GM10847 (cell line): ENCODE measurements around the gene SPTBN2.

Source experiments
- POLR2A ChIP-seq: IDR thresholded peaks from 2 replicates; pipeline ENCODE4 v1.6.1; 2011; ENCODE audit not compliant: insufficient read length; ENCODE audit errors: extremely low read depth

The SPTBN2 gene

GRCh38 chr11:66715346-66716085 is 13.5 kb downstream of the SPTBN2 start:
- no peak for TF ChIP-seq POLR2A

DNA sequence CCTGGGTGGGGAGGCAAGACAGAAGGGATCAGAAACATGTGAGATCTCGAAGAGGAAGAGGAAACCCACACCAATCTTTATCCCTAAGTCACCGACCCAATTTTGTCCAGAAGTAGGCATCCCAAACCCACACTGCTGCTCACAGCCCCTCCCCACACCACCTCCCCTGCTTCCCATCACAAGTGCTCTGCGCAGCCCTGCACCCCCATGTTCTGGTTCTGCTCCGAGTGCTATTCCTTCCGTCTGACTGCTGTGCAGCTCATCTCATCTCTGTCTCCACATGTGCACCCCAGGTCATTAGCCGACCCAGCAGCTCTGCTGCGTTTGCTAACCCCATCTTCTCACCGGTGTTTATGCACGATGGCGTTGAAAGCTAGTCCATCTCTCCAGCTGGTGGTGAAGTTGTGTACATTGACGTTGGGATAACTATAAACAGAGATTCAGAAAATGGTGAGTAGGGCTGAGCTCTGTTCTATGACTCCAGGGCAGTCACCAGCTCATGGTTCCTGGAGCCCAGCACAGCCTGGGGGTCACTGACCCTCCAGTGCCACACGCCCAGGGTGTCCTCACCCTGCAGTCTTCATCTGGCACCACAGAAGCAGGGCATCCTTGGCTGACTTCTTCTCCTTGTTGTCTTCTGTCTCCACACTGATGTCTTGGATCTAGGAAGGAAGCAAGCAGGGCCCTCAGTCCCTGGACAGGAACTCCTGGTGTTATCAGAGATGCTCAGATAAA is 15.1 kb downstream of the SPTBN2 start:
- no peak for TF ChIP-seq POLR2A

- no peak for TF ChIP-seq POLR2A
Measured at GRCh38 chr11:66710384-66710930, 18.6 kb downstream of the SPTBN2 start.

DNA sequence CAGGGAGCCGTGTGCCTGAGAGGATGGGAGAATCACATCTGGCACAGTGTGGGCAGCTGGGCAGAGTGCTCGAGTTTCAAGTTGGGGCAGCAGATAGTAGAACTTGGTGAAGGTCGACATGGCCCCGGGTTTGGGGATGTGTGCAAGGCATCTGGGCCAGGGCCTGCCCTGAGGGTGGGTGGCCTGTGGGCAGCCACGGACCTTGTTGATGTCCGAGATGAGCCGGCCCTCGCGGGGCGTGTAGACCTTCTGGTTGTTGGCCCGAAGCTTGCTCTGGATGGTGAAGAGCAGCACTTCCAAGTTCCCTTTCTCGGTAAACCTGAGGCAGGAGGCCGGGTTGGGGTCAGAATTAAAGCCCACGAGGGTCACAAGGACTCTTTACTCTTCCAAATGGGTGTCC is 20.3 kb downstream of the SPTBN2 start:
- no peak for TF ChIP-seq POLR2A

GRCh38 chr11:66708094-66708493 is 20.9 kb downstream of the SPTBN2 start:
- no peak for TF ChIP-seq POLR2A

DNA sequence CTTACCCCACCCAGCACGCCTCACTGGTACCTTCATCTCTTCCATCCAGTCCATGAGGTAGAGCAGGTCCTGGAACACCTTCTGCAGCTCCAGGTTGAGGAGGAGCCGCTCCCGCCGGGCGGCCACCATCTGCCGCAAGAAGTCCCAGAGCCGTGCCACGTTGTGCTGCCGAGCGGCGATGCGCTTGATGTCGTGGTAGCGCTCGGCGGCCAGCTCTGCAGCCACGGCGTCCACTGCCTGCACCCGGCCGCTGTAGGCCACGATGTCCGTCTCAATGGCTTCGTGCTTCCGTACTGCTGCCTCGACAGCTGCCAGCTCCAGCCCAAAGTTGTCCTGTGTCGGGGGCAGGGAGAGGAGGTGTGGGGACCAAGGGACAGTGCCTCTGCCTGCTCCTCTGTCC is 21.5 kb downstream of the SPTBN2 start:
- no peak for TF ChIP-seq POLR2A

- TF ChIP-seq POLR2A: no peak
Measured at GRCh38 chr11:66706989-66707388, 22.0 kb downstream of the SPTBN2 start.

DNA sequence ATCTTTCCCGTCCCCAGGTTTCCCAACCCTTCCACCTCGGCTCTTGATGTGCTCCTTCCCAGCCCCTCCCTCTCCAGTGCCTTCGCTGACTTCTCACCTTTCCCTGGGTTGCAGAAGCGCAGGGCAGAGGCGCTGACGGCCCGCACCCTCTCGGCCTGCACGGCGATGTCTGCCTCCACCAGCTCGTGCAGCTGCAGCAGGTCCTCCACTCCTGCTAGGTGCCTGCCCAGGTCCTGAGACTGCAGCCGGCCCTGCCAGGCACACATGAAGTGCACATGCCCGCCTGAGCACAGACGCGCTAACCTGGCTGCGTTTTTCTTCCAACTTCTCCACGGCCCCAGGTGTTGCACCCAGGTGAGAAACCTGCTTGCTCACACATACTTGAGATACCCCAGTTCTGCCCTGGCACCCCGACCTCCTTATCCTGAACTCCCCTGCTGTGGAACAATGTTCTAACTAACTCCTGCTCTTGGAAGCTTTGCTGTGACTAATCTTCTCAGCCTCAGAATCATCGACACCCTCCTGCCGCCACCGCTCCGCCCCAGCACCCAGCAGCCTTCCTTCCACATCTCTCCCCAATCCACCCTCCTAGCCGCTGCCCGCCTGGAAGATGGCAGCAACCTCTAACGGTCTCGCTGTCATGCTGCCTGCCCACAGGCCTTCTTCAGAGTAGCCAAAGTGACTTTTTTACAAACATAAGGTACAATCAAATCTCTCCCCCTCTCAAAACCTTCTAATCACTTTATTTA is 23.3 kb downstream of the SPTBN2 start:
- no peak for TF ChIP-seq POLR2A

DNA sequence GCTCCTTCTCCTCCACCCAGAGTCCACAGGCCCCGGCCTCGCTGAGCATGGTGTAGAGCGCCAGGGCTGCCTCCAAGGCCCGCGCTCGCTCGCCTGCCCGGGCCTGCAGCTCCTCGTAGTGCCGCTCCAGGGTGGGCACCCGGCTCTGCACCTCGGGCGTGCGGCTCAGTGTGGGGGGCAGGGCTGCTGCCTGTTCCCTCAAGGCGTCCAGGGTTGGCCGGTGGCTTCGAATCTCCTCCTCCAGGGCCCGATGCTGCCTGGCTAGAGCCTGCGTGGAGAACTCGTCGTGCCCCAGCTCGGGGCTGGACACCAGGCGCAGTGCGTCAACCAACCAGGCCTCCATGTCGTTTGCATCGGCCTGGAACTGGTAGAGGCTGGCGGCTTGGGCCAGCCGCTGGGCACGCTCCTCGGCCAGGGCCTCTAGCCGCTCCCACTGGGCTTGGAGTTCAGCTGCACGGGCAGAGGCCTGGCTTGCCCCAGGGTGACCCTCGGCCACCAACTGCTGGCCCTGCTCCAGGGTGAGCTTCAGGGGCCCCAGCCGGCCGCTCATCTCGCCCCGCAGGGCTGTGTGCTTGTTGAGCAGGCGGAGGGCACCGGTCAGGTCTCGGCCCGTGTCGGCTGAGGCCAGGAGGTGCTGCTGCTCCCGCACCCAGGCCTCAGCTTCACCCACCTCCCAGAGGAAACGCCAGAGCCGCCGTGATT is 24.2 kb downstream of the SPTBN2 start:
- TF ChIP-seq POLR2A: no peak

- TF ChIP-seq POLR2A: no peak
Measured at GRCh38 chr11:66701432-66702240, 27.4 kb downstream of the SPTBN2 start.

GRCh38 chr11:66700742-66701141 is 28.3 kb downstream of the SPTBN2 start:
- TF ChIP-seq POLR2A: no peak

DNA sequence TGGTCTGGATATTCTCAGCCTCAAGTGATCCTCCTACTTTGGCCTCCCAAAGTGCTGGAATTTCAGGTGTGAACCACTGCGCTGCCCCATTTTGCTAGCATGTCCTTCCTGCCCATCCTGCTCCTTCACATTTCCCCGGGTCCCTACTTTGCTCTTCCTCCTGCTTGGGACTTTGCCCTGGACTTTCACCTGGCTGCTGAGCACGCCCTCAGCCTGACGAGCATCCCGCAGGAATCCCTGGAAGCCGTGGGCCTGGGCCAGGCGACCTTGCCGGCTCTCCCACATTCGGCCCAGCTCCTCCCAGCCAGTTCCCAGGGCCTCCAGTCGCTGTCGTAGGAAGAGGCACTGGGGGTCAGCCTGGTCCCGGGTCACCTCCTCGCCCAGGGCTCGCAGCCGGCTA is 28.7 kb downstream of the SPTBN2 start:
- TF ChIP-seq POLR2A: no peak

GRCh38 chr11:66698491-66698890 is 30.5 kb downstream of the SPTBN2 start:
- TF ChIP-seq POLR2A: no peak

GRCh38 chr11:66697988-66698387 is 31.0 kb downstream of the SPTBN2 start:
- TF ChIP-seq POLR2A: no peak

DNA sequence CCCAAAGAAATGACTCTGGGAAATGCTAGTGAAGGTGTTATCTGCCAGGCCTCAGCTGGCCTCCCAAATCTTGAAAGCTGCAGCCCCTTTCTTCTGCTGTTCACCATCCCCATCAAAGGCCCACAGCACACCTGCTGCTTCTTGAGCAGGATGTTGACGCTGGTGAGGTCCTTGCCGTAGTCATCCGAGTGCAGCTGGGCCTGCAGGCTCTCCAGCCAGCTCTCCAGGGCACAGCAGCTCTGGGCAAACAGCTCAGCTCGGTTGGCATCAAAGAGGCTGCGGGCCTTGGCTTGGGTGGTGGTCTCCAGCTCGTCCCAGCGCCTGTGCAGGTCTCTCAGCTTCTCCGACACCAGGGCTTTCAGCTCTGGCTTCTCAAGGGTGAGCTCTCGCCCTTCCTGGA is 32.9 kb downstream of the SPTBN2 start:
- TF ChIP-seq POLR2A: no peak

DNA sequence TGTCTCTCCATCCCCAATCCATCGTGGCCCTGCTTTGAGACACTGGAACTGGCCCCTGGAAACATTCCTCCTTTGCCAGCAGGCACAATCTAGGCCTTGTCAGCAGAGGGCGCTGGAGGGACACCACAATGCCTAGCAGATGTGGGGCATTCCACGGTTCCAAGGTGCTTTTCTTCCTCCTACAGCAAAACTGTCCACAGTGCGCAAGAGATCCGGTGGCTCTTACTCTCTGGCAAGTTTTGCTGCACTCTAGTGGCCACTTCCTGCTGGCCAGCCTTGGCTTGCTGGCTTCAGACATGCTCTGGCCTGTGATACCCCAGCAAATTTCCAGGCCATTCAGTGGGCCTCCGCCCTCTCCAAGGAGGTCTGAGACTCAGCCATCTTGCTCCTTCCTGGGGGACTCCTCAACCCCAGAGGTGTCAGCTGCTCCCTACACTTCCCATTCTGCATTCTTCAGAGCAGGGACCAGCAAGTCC is 34.2 kb downstream of the SPTBN2 start:
- TF ChIP-seq POLR2A: no peak
